Neuronal stem cell (in vitro differentiated cells): Measurements from ENCODE around the gene TUFT1.

Source experiments
- DNase-seq: peaks from one replicate; pipeline ENCODE4 v3.0.0-alpha.2; 2013; ENCODE audit warnings: low spot score
- H2AFZ ChIP-seq: one replicate; pipeline ENCODE4 v1.6.1; 2013; ENCODE audit warnings: mild to moderate bottlenecking, low read length, inconsistent platforms
- H2AK5ac ChIP-seq: 2 replicates; pipeline ENCODE4 v1.6.1; 2013; ENCODE audit warnings: low read depth, mild to moderate bottlenecking, inconsistent platforms, low read length, moderate library complexity, mixed read lengths
- H2BK120ac ChIP-seq: 2 replicates; pipeline ENCODE4 v1.6.1; 2013; ENCODE audit warnings: low read depth, mild to moderate bottlenecking, inconsistent platforms, low read length, moderate library complexity, mixed read lengths
- H2BK12ac ChIP-seq: one replicate; pipeline ENCODE4 v1.6.1; 2013; ENCODE audit warnings: low read length, inconsistent platforms
- H2BK15ac ChIP-seq: 2 replicates; pipeline ENCODE4 v1.6.1; 2013; ENCODE audit warnings: mild to moderate bottlenecking, low read length, inconsistent platforms, mixed read lengths
- H2BK5ac ChIP-seq: one replicate; pipeline ENCODE4 v1.6.1; 2013; ENCODE audit warnings: inconsistent platforms, mild to moderate bottlenecking, low read length, moderate library complexity
- H3K14ac ChIP-seq: one replicate; pipeline ENCODE4 v1.6.1; 2013; ENCODE audit warnings: low read length, inconsistent platforms
- H3K18ac ChIP-seq: 2 replicates; pipeline ENCODE4 v1.6.1; 2013; ENCODE audit warnings: low read length, inconsistent platforms
- H3K23ac ChIP-seq: 2 replicates; pipeline ENCODE4 v1.6.1; 2013; ENCODE audit warnings: low read depth, mild to moderate bottlenecking, mixed read lengths, low read length, inconsistent platforms; ENCODE audit not compliant: poor library complexity
- H3K27ac ChIP-seq: replicated peaks from 3 replicates; pipeline ENCODE4 v1.5.1; 2013; ENCODE audit warnings: low read length, inconsistent platforms
- H3K27me3 ChIP-seq, 3 experiments: 2 replicates each; pipeline ENCODE4 v1.6.1; 2013; ENCODE audit warnings: low read length in 3 of 3, mild to moderate bottlenecking in 2 of 3, inconsistent platforms in 1 of 3, low read depth in 1 of 3, mixed read lengths in 1 of 3, moderate library complexity in 1 of 3; ENCODE audit not compliant: control insufficient read depth in 3 of 3, insufficient read depth in 3 of 3
- H3K36me3 ChIP-seq, 2 donors: replicated peaks in 1 of 2; 2 replicates each; pipeline ENCODE4 v1.6.1; 2013; ENCODE audit warnings: low read length in 2 of 2; ENCODE audit not compliant: control insufficient read depth in 2 of 2, insufficient read depth in 2 of 2
- H3K4ac ChIP-seq: 2 replicates; pipeline ENCODE4 v1.6.1; 2013; ENCODE audit warnings: inconsistent platforms, mild to moderate bottlenecking, low read length, moderate library complexity
- H3K4me1 ChIP-seq, 2 donors: 1 replicate in 1 of 2; 2 replicates in 1 of 2; pipeline ENCODE4 v1.6.1; 2013; ENCODE audit warnings: low read length in 2 of 2, low read depth in 1 of 2; ENCODE audit not compliant: control insufficient read depth in 2 of 2, insufficient read depth in 1 of 2
- H3K4me2 ChIP-seq: one replicate; pipeline ENCODE4 v1.6.1; 2013; ENCODE audit warnings: mild to moderate bottlenecking, low read length, inconsistent platforms; ENCODE audit not compliant: insufficient read depth, poor library complexity, severe bottlenecking
- H3K4me3 ChIP-seq, 2 donors: 2 replicates each; pipeline ENCODE4 v1.5.1; 2013; ENCODE audit warnings: low read length in 2 of 2, mild to moderate bottlenecking in 2 of 2, inconsistent platforms in 1 of 2, moderate library complexity in 1 of 2
- H3K79me1 ChIP-seq: one replicate; pipeline ENCODE4 v1.6.1; 2013; ENCODE audit warnings: low read depth, mild to moderate bottlenecking, inconsistent platforms, low read length, moderate library complexity
- H3K9ac ChIP-seq: one replicate; pipeline ENCODE4 v1.6.1; 2013; ENCODE audit warnings: mild to moderate bottlenecking, low read depth, low read length, inconsistent platforms; ENCODE audit not compliant: poor library complexity
- H3K9me3 ChIP-seq, 2 donors: replicated peaks in 1 of 2; 2 replicates each; pipeline versions ENCODE3 to v1.6.1; 2013; ENCODE audit warnings: low read length in 2 of 2, mild to moderate bottlenecking in 2 of 2, inconsistent platforms in 1 of 2, low read depth in 1 of 2, mixed read lengths in 1 of 2, moderate library complexity in 1 of 2; ENCODE audit not compliant: control insufficient read depth in 2 of 2, insufficient read depth in 1 of 2
- H4K8ac ChIP-seq: one replicate; pipeline ENCODE4 v1.6.1; 2013; ENCODE audit warnings: low read depth, mild to moderate bottlenecking, inconsistent platforms, low read length, moderate library complexity
- H4K91ac ChIP-seq: one replicate; pipeline ENCODE4 v1.6.1; 2013; ENCODE audit warnings: low read length, low read depth, mild to moderate bottlenecking, inconsistent platforms; ENCODE audit not compliant: poor library complexity
- WGBS, 2 donors: extraction: QIAGEN DNeasy Blood & Tissue Kit; methylation state at CpG; one replicate each; pipeline ENCODE4 v1.1.7; 2013; ENCODE audit warnings: missing lambda C conversion rate in 2 of 2, mixed read lengths in 1 of 2; ENCODE audit not compliant: insufficient read length in 2 of 2, insufficient replicate concordance in 1 of 2; ENCODE audit errors: extremely low coverage in 2 of 2; 5-methylcytosine and 5-hydroxymethylcytosine counted together

Gene TUFT1

DNA sequence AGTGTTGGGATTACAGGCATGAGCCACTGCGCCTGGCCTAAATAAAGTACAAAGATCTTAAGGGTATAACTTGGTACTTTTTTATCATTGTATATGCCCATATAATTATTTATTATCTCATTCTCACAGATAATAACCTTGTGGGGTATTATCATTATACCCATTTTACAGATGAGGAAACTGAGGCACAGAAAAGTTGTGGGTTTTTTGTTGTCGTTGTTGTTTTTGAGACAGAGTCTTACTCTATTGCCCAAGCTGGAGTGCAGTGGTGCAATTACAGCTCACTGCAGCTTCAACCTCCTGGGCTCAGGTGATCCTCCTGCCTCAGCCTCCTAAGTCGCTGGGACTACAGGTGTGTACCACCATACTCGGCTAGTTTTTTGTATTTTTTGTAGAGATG lies 24.8 kb upstream of the TUFT1 start:
- peaks cover 0 to 24% (median 0%) of the 10 kb centered on the region in 3 experiments for H3K27me3 ChIP-seq
- H4K91ac ChIP-seq = no peak overlapping the region
- H3K4ac ChIP-seq = no peak overlapping the region
- no peak for DNase-seq
- H3K4me3 ChIP-seq = no peak overlapping the region
- no peak overlapping the region for H3K27ac ChIP-seq
- peaks cover 21 to 22% of the 10 kb centered on the region in 2 donors for H3K4me1 ChIP-seq
- H3K79me1 ChIP-seq = peaks cover 2% of the 10 kb centered on the region
- H4K8ac ChIP-seq = no peak overlapping the region
- no peak overlapping the region for H3K23ac ChIP-seq
- H2BK120ac ChIP-seq = no peak overlapping the region
- peaks cover 8 to 11% of the 10 kb centered on the region in 2 donors for H3K36me3 ChIP-seq
- no peak overlapping the region for H3K9ac ChIP-seq
- no CpG with 5 or more reads among the region's 4 CpGs for WGBS, 2 donors
- no peak overlapping the region for H2AK5ac ChIP-seq
- H3K4me2 ChIP-seq = no peak overlapping the region
- no peak overlapping the region for H2BK12ac ChIP-seq
- no peak overlapping the region for H2BK5ac ChIP-seq
- no peak overlapping the region for H3K14ac ChIP-seq
- H3K9me3 ChIP-seq = no peaks in the 10 kb centered on the region
- H3K18ac ChIP-seq = no peak overlapping the region
- no peak overlapping the region for H2AFZ ChIP-seq
- no peak overlapping the region for H2BK15ac ChIP-seq

DNA sequence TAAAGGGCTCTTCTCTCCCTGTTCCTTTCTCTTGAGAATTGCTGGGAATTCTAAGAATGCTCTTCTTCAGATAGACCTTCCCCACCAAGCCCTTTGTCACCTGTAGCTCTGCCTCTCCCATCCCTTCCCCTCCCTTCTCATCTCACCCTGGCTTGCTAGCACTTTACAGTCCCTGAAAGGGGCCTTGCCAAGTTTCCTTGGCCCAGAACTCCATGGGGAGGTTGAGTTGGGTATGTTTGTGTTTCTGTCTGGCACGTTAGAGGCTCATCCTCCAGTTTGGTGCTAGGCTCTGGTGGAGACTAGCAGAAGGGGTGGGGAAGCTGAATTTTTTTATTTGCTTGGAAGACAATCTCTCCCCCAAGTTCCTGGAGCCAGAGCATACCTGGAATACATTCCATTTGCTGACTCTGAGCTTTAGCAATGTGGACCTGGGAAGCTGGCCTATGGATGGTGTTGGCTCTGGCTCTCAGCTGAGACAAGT lies 24.0 kb upstream of the TUFT1 start:
- Histone ChIP-seq H3K27ac (no peak overlapping the region), H3K4me2 (no peak overlapping the region), H3K18ac (no peak overlapping the region), H2AK5ac (no peak overlapping the region), H3K27me3 (peaks cover 0 to 24% (median 0%) of the 10 kb centered on the region in 3 experiments), H3K79me1 (peaks cover 2% of the 10 kb centered on the region), H3K36me3 (peaks cover 11 to 13% of the 10 kb centered on the region in 2 donors), H2BK5ac (no peak overlapping the region), H2BK120ac (no peak overlapping the region), H2AFZ (no peak overlapping the region), H3K4me1 (peaks cover 19 to 21% of the 10 kb centered on the region in 2 donors), H3K9me3 (no peaks in the 10 kb centered on the region), H3K4ac (no peak overlapping the region), H4K91ac (no peak overlapping the region), H3K23ac (no peak overlapping the region), H2BK12ac (no peak overlapping the region), H3K9ac (no peak overlapping the region), H4K8ac (no peak overlapping the region), H3K14ac (no peak overlapping the region), H2BK15ac (no peak overlapping the region), H3K4me3 (no peak overlapping the region)
- WGBS, 2 donors = no CpG with 5 or more reads among the region's 1 CpG
- DNase-seq = no peak

DNA sequence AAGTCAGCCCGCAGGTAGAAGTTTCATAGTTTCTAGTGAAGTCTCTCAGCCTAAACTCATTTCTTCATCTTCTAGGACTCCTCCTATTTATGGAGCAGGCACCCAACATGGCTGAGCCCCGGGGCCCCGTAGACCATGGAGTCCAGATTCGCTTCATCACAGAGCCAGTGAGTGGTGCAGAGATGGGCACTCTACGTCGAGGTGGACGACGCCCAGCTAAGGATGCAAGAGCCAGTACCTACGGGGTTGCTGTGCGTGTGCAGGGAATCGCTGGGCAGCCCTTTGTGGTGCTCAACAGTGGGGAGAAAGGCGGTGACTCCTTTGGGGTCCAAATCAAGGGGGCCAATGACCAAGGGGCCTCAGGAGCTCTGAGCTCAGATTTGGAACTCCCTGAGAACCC lies 21.7 kb upstream of the TUFT1 start:
- no peak for DNase-seq
- Histone ChIP-seq H3K4me1 (peaks cover 3 to 8% of the 10 kb centered on the region in 2 donors), H3K4me3 (no peak overlapping the region), H3K18ac (no peak overlapping the region), H2BK5ac (no peak overlapping the region), H2AFZ (no peak overlapping the region), H3K36me3 (peaks cover 11 to 13% of the 10 kb centered on the region in 2 donors), H2BK12ac (no peak overlapping the region), H3K23ac (peak overlapping the region; percentile 62), H3K9ac (no peak overlapping the region), H3K4me2 (no peak overlapping the region), H2AK5ac (no peak overlapping the region), H3K79me1 (peaks cover 2% of the 10 kb centered on the region), H4K8ac (no peak overlapping the region), H3K9me3 (no peaks in the 10 kb centered on the region), H2BK15ac (no peak overlapping the region), H2BK120ac (no peak overlapping the region), H4K91ac (no peak overlapping the region), H3K27ac (no peak overlapping the region), H3K27me3 (peaks cover 0 to 7% (median 0%) of the 10 kb centered on the region in 3 experiments), H3K14ac (no peak overlapping the region), H3K4ac (no peak overlapping the region)
- WGBS, 2 donors = no CpG with 5 or more reads among the region's 12 CpGs

DNA sequence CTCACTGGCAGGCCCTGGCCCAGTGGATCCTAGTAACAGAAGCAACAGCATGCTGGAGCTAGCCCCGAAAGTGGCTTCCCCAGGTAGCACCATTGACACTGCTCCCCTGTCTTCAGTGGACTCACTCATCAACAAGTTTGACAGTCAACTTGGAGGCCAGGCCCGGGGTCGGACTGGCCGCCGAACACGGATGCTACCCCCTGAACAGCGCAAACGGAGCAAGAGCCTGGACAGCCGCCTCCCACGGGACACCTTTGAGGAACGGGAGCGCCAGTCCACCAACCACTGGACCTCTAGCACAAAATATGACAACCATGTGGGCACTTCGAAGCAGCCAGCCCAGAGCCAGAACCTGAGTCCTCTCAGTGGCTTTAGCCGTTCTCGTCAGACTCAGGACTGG lies 21.2 kb upstream of the TUFT1 start:
- H3K23ac ChIP-seq = peak overlapping the region; percentile 62
- H2BK120ac ChIP-seq = no peak overlapping the region
- no peak overlapping the region for H2AK5ac ChIP-seq
- H3K4me2 ChIP-seq = no peak overlapping the region
- H2BK15ac ChIP-seq = no peak overlapping the region
- no peak overlapping the region for H2BK12ac ChIP-seq
- no CpG with 5 or more reads among the region's 15 CpGs for WGBS, 2 donors
- no peak overlapping the region for H4K91ac ChIP-seq
- no peaks in the 10 kb centered on the region for H3K79me1 ChIP-seq
- H2BK5ac ChIP-seq = no peak overlapping the region
- no peak overlapping the region for H3K14ac ChIP-seq
- peaks cover 0 to 3% of the 10 kb centered on the region in 2 donors for H3K4me1 ChIP-seq
- H2AFZ ChIP-seq = no peak overlapping the region
- H4K8ac ChIP-seq = peak overlapping the region; percentile 26
- H3K36me3 ChIP-seq = peaks cover 11 to 13% of the 10 kb centered on the region in 2 donors
- no peaks in the 10 kb centered on the region for H3K9me3 ChIP-seq
- H3K27ac ChIP-seq = no peak overlapping the region
- no peak for DNase-seq
- peak overlapping the region; percentile 50 for H3K9ac ChIP-seq
- no peak overlapping the region for H3K4me3 ChIP-seq
- peaks cover 0 to 2% (median 0%) of the 10 kb centered on the region in 3 experiments for H3K27me3 ChIP-seq
- H3K18ac ChIP-seq = no peak overlapping the region
- H3K4ac ChIP-seq = no peak overlapping the region
